Cardiac septum (tissue), 1 donor: ENCODE results near the gene MEOX1. TPM values are rescaled to one million over a fixed set of nuclear protein-coding genes. Genes with fewer than 3 reads are reported as not detected.
"Not testable (repeated sequence)": the region's sequence is repeated elsewhere in the genome, so short reads cannot be mapped to it uniquely, and the experiment has no call there.

Source experiments
- DNase-seq: peaks from one replicate; pipeline ENCODE4 v3.0.0-alpha.2; 2020; ENCODE audit warnings: low spot score
- intact Hi-C: fragments of 100-400 bp; cut with DNase I; formaldehyde crosslinking; loops from one replicate; pipeline ENCODE4 v1.14.0; 2022
- total RNA-seq: library from RNA; stranded (reverse); fragmentation: NEBNext Ultra II Directional; extraction: Animal tissue kit (Norgen Biotek cat#: 25700); gene quantifications from one replicate; pipeline ENCODE4 v1.2.1, GENCODE V29; 2021
- donor health status: DM: no; HTN: no; CAD: no.

The MEOX1 gene
- total RNA-seq, 1 donor from 2014 or later: 19.8 TPM

GRCh38 chr17:43602556-43602955 lies 59.2 kb downstream of the MEOX1 start:
- not testable (repeated sequence) for DNase-seq

GRCh38 chr17:43601280-43602039 lies 60.3 kb downstream of the MEOX1 start:
- intact Hi-C loops: no loop called here
- no peak for DNase-seq

More at GRCh38 chr17:43602556-43602955, 59.2 kb downstream of the MEOX1 start:
- intact Hi-C loops: not testable (repeated sequence)

- intact Hi-C loops: loop anchor here (5.0 kb wide), 1 partner anchor 37 kb away; no protein-coding TSS in a partner anchor
- DNase-seq: no peak
Measured at GRCh38 chr17:43599835-43600234, 61.9 kb downstream of the MEOX1 start.

GRCh38 chr17:43599046-43599395 lies 62.7 kb downstream of the MEOX1 start:
- intact Hi-C loops: loop anchor here (5.0 kb wide), 1 partner anchor 38 kb away; no protein-coding TSS in a partner anchor
- DNase-seq: no peak

GRCh38 chr17:43598357-43599045 lies 63.2 kb downstream of the MEOX1 start:
- intact Hi-C loops: loop anchor here (5.0 kb wide), 1 partner anchor 39 kb away; no protein-coding TSS in a partner anchor
- no peak for DNase-seq

- no peak for DNase-seq
- intact Hi-C loops: loop anchor here (5.0 kb wide), 1 partner anchor 40 kb away; no protein-coding TSS in a partner anchor
Measured at GRCh38 chr17:43597624-43598356, 63.9 kb downstream of the MEOX1 start.

DNA sequence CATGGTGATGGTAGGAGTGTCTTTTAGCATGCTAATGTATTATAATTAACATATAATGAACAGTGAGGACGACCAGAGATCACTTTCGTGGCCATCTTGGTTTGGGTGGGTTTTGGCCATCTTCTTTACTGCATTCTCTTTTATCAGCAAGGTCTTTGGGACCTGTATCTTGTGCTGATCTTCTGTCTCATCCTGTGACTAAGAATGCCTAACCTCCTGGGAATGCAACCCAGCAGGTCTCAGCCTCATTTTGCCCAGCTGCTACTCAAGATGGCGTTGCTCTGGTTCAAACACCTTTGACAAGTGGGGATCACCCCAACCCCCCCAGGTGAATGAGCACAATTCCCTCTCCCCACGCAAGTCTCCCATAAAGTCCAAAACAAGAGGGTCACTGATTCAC lies 66.3 kb downstream of the MEOX1 start:
- no peak for DNase-seq
- intact Hi-C loops: loop anchor here (5.0 kb wide), 1 partner anchor 42 kb away; no protein-coding TSS in a partner anchor

DNA sequence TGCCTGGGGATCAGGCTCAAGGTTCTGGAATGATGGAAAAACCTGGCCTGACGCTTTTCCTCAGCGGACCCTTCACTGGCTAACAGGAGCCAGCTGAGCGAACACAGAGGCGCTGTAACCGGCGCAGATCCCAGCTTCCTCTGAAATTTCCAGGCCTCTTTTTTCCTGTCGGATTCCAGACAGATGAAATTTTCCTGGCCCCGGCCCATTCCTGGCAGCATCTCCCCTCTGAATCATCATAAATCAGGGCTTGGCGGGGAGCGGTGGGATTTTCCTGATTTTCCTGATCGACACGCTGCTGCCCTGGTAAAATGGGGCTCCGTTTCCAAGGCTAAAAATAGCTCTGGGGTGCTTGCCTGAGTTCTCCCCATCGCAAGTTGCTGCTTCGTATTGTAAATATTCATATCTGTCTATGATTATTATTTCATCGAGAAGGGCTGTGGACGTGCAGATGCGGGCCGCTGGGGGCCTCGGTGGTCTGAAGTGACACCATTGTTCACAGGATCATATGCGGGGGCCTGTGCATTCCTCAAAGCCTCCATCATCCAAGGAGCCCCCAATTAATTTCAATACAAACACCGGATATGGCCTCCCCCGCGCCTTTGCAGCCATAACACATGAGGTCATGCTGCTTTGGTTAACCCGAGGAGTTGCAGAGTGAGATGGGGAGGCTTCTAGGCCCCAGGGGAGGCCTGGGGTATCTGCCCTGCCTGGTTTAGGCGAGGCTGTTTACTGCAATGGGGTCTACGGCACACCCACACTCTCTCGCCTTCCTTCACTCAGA lies 69.8 kb downstream of the MEOX1 start:
- DNase-seq: peak; percentile 88
- intact Hi-C loops: loop anchor here (2.0 to 5.0 kb wide), 2 partner anchors 55 to 73 kb away; no protein-coding TSS in a partner anchor

DNA sequence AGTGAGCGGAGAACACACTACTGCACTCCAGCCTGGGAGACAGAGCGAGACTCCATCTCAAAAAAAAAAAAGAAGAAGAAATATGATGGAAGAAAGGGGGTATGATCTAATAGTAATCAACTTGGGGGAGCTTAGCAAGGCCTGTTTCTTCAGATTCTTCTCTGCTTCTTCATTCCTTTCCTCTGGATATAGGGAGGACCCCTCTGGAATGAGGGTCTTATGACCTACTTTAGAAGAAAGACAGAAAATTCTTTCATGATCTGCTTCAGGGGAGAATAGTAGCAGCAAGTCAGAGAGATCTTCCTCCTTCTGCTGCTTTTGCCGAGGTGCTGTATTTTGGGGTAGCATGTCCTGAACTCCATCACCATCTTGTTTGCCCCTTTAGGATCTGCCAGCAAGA lies 70.7 kb downstream of the MEOX1 start:
- DNase-seq: no peak
- intact Hi-C loops: loop anchor here (5.0 kb wide), 1 partner anchor 56 kb away; no protein-coding TSS in a partner anchor

Other genes starting within 250 kb of the MEOX1 start
- gene DHX8, start 177.9 kb downstream of the MEOX1 start, total RNA-seq: 32.7 TPM
- 3.5 TPM for gene ETV4, start 115.6 kb downstream of the MEOX1 start, total RNA-seq
- 0.24 TPM for gene SOST, start 96.9 kb upstream of the MEOX1 start, total RNA-seq
- 224 TPM for gene DUSP3, start 117.1 kb upstream of the MEOX1 start, total RNA-seq
- gene CFAP97D1, start 118.5 kb upstream of the MEOX1 start, total RNA-seq: not detected
- 20.0 TPM for gene MPP3, start 171.2 kb upstream of the MEOX1 start, total RNA-seq
- 13.7 TPM for gene CD300LG, start 185.3 kb upstream of the MEOX1 start, total RNA-seq
- gene MPP2, start 245.6 kb upstream of the MEOX1 start, total RNA-seq: 13.8 TPM